HEK293 (cell line): ENCODE results near the gene RIN3.

Experiments used
- CTCF ChIP-seq: fragments of 450-650 bp; formaldehyde crosslinking; IDR thresholded peaks from 2 replicates; pipeline ENCODE4 v1.5.1; 2016; ENCODE audit warnings: missing biosample characterization, missing genetic modification characterization
- MZF1 ChIP-seq: fragments of 450-650 bp; formaldehyde crosslinking; IDR thresholded peaks from 2 replicates; pipeline ENCODE4 v1.5.1; 2017; ENCODE audit warnings: missing biosample characterization, missing genetic modification characterization, borderline replicate concordance
- TCF7L2 ChIP-seq: IDR thresholded peaks from 2 replicates; pipeline ENCODE4 v1.6.1; 2011; ENCODE audit warnings: low read depth, mild to moderate bottlenecking, inconsistent platforms, low read length, moderate library complexity, borderline replicate concordance
- ZNF18 ChIP-seq: fragments of 450-650 bp; formaldehyde crosslinking; IDR thresholded peaks from 2 replicates; pipeline ENCODE4 v1.5.1; 2016; ENCODE audit warnings: missing biosample characterization, missing genetic modification characterization
- ZNF24 ChIP-seq: fragments of 450-650 bp; formaldehyde crosslinking; IDR thresholded peaks from 2 replicates; pipeline ENCODE4 v1.5.1; 2016; ENCODE audit warnings: missing biosample characterization, missing genetic modification characterization
- ZNF274 ChIP-seq, 2 experiments: fragments of 200-500 bp in 1 of 2; fragments of 450-650 bp in 1 of 2; sonication (Bioruptor generic) in 1 of 2; formaldehyde crosslinking in 1 of 2; IDR thresholded peaks; 2 replicates each; pipeline versions ENCODE4 v1.5.1 to v1.6.1; 2014 to 2016; ENCODE audit warnings: borderline replicate concordance in 1 of 2, inconsistent platforms in 1 of 2, low read length in 1 of 2, missing biosample characterization in 1 of 2, missing genetic modification characterization in 1 of 2
- TF ChIP-seq, protein P1 (sequence below): fragments of 450-650 bp; formaldehyde crosslinking; IDR thresholded peaks from 2 replicates; pipeline ENCODE4 v1.5.1; 2016; ENCODE audit warnings: missing biosample characterization, missing genetic modification characterization

GRCh38 chr14:92688434-92689375 is 175.1 kb downstream of the RIN3 start:
- TF ChIP-seq, protein P1, sequence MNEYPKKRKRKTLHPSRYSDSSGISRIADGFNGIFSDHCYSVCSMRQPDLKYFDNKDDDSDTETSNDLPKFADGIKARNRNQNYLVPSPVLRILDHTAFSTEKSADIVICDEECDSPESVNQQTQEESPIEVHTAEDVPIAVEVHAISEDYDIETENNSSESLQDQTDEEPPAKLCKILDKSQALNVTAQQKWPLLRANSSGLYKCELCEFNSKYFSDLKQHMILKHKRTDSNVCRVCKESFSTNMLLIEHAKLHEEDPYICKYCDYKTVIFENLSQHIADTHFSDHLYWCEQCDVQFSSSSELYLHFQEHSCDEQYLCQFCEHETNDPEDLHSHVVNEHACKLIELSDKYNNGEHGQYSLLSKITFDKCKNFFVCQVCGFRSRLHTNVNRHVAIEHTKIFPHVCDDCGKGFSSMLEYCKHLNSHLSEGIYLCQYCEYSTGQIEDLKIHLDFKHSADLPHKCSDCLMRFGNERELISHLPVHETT (tag by site-specific recombination): no peak
- TF ChIP-seq CTCF (tag by site-specific recombination): no peak
- TF ChIP-seq ZNF24: no peak
- TF ChIP-seq ZNF18 (tag by site-specific recombination): no peak
- TF ChIP-seq MZF1 (tag by site-specific recombination): no peak
- no peak for TF ChIP-seq TCF7L2
- no peak for TF ChIP-seq ZNF274 (IDR thresholded peaks at IDR 0.05; ENCODE audit: low read length)
- no peak for TF ChIP-seq ZNF274 (tag by site-specific recombination; IDR thresholded peaks at IDR 0.05; ENCODE audit: borderline replicate concordance)
